HEK293 (cell line): ENCODE results near the gene PDIA6.

ENCODE experiments used
- CTCF ChIA-PET: fragments of 350-600 bp; formaldehyde crosslinking; extraction: SDS; loops from one replicate; lab custom pipeline; 2021; ENCODE audit warnings: antibody characterized with exemption; lab: Yijun Ruan, JAX
- POLR2A ChIA-PET: fragments of 300-600 bp; formaldehyde crosslinking; extraction: SDS; loops from one replicate; lab custom pipeline; 2020; ENCODE audit warnings: antibody characterized with exemption, inconsistent platforms; lab: Yijun Ruan, JAX
- H3K27ac ChIP-seq: fragments of 200-500 bp; sonication (Bioruptor generic); 2 replicates; pipeline ENCODE4 v1.5.1; 2014; ENCODE audit warnings: low read depth, low read length, control low read depth, inconsistent platforms; ENCODE audit errors: extremely low read depth
- H3K36me3 ChIP-seq, 2 experiments: fragments of 200-500 bp in 1 of 2; sonication (Bioruptor generic) in 1 of 2; 1 replicate in 1 of 2; 2 replicates in 1 of 2; pipeline ENCODE4 v1.5.1; 2014 to 2017; ENCODE audit warnings: inconsistent platforms in 2 of 2, low read length in 2 of 2; ENCODE audit not compliant: control insufficient read depth in 2 of 2, insufficient read depth in 1 of 2
- H3K4me1 ChIP-seq: fragments of 200-500 bp; sonication (Bioruptor generic); 2 replicates; pipeline ENCODE4 v1.5.1; 2014; ENCODE audit warnings: mild to moderate bottlenecking, low read length, inconsistent platforms; ENCODE audit not compliant: control insufficient read depth, insufficient read depth
- H3K4me3 ChIP-seq: 2 replicates; pipeline ENCODE4 v1.5.1; 2011; ENCODE audit warnings: low read depth, mild to moderate bottlenecking, control low read depth, low read length, moderate library complexity
- H3K9me3 ChIP-seq: fragments of 200-500 bp; sonication (Bioruptor generic); 2 replicates; pipeline ENCODE4 v1.5.1; 2014; ENCODE audit warnings: low read depth, low read length, inconsistent platforms; ENCODE audit not compliant: control insufficient read depth, insufficient read depth
- CTCF ChIP-seq: fragments of 450-650 bp; formaldehyde crosslinking; IDR thresholded peaks from 2 replicates; pipeline ENCODE4 v1.5.1; 2016; ENCODE audit warnings: missing biosample characterization, missing genetic modification characterization
- INSM2 ChIP-seq: fragments of 450-650 bp; formaldehyde crosslinking; IDR thresholded peaks from 2 replicates; pipeline ENCODE4 v1.5.1; 2016; ENCODE audit warnings: missing biosample characterization, missing genetic modification characterization
- RBAK ChIP-seq: fragments of 450-650 bp; formaldehyde crosslinking; IDR thresholded peaks from 2 replicates; pipeline ENCODE4 v1.5.1; 2016; ENCODE audit warnings: missing biosample characterization, missing genetic modification characterization
- REPIN1 ChIP-seq: fragments of 450-650 bp; formaldehyde crosslinking; IDR thresholded peaks from 2 replicates; pipeline ENCODE4 v1.5.1; 2017; ENCODE audit warnings: missing biosample characterization, missing genetic modification characterization, low read depth
- ZBTB17 ChIP-seq: fragments of 450-650 bp; formaldehyde crosslinking; IDR thresholded peaks from 2 replicates; pipeline ENCODE4 v1.5.1; 2016; ENCODE audit warnings: missing biosample characterization, missing genetic modification characterization
- ZBTB48 ChIP-seq: fragments of 450-650 bp; formaldehyde crosslinking; IDR thresholded peaks from 2 replicates; pipeline ENCODE4 v1.5.1; 2016; ENCODE audit warnings: missing biosample characterization, missing genetic modification characterization
- ZBTB7A ChIP-seq: fragments of 450-650 bp; formaldehyde crosslinking; IDR thresholded peaks from 2 replicates; pipeline ENCODE4 v1.5.1; 2016; ENCODE audit warnings: low read depth, missing biosample characterization, missing genetic modification characterization
- ZEB2 ChIP-seq: fragments of 450-650 bp; formaldehyde crosslinking; IDR thresholded peaks from 2 replicates; pipeline ENCODE4 v1.5.1; 2016; ENCODE audit warnings: missing biosample characterization, missing genetic modification characterization
- ZNF174 ChIP-seq: fragments of 450-650 bp; formaldehyde crosslinking; IDR thresholded peaks from 2 replicates; pipeline ENCODE4 v1.5.0; 2017; ENCODE audit warnings: missing biosample characterization, mild to moderate bottlenecking, missing genetic modification characterization
- ZNF184 ChIP-seq: fragments of 450-650 bp; IDR thresholded peaks from 2 replicates; pipeline ENCODE4 v1.5.1; 2018; ENCODE audit warnings: missing biosample characterization, mild to moderate bottlenecking, missing genetic modification characterization
- ZNF23 ChIP-seq: fragments of 450-650 bp; formaldehyde crosslinking; IDR thresholded peaks from 2 replicates; pipeline ENCODE4 v1.5.1; 2016; ENCODE audit warnings: missing biosample characterization, missing genetic modification characterization, borderline replicate concordance
- ZNF292 ChIP-seq: fragments of 450-650 bp; formaldehyde crosslinking; IDR thresholded peaks from 2 replicates; pipeline ENCODE4 v1.5.1; 2016; ENCODE audit warnings: low read depth, missing biosample characterization, missing genetic modification characterization, borderline replicate concordance
- ZNF335 ChIP-seq: fragments of 450-650 bp; formaldehyde crosslinking; conservative IDR thresholded peaks from 2 replicates; pipeline ENCODE4 v1.5.1; 2016; ENCODE audit warnings: missing biosample characterization, missing genetic modification characterization
- ZNF692 ChIP-seq: fragments of 450-650 bp; formaldehyde crosslinking; IDR thresholded peaks from 2 replicates; pipeline ENCODE4 v1.5.1; 2016; ENCODE audit warnings: missing biosample characterization, missing genetic modification characterization
- ZNF830 ChIP-seq: fragments of 450-650 bp; IDR thresholded peaks from 2 replicates; pipeline ENCODE4 v1.5.0; 2018; ENCODE audit warnings: missing biosample characterization, missing genetic modification characterization, low read depth, mild to moderate bottlenecking, moderate library complexity
- TF ChIP-seq, protein P1 (sequence below): fragments of 450-650 bp; formaldehyde crosslinking; IDR thresholded peaks from 2 replicates; pipeline ENCODE4 v1.5.1; 2016; ENCODE audit warnings: missing biosample characterization, missing genetic modification characterization, low read depth
- TF ChIP-seq, protein P2 (sequence below): fragments of 450-650 bp; formaldehyde crosslinking; IDR thresholded peaks from 2 replicates; pipeline ENCODE4 v1.5.1; 2016; ENCODE audit warnings: missing biosample characterization, missing genetic modification characterization

The PDIA6 gene

DNA sequence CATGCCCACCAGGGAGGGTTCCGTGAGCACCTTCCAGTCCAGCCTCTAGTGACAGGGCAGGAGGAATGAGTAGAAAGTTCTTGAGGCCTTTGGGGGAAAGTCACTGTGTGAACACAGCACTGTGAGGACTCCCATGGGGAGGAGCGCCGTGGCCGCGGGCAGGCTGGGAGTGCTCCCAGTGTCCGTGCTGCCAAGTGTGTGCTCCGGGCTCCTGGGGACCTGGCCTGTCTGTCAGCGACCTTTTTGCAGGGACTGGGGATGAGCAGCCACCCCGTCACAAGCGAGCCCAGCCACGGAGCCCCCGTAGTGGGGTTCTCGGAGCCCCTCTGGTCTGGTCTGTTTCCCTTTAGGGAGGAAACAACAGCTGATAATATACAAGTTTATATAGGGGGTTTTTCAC, 36.8 kb downstream of the PDIA6 start (continued):
- TF ChIP-seq ZNF692 (no peak), REPIN1 (tag by site-specific recombination) (no peak), ZBTB48 (no peak), ZNF184 (no peak), ZNF335 (tag by site-specific recombination) (no peak), ZEB2 (tag by site-specific recombination) (no peak), ZBTB7A (no peak), CTCF (tag by site-specific recombination) (no peak)
- TF ChIP-seq, protein P1, sequence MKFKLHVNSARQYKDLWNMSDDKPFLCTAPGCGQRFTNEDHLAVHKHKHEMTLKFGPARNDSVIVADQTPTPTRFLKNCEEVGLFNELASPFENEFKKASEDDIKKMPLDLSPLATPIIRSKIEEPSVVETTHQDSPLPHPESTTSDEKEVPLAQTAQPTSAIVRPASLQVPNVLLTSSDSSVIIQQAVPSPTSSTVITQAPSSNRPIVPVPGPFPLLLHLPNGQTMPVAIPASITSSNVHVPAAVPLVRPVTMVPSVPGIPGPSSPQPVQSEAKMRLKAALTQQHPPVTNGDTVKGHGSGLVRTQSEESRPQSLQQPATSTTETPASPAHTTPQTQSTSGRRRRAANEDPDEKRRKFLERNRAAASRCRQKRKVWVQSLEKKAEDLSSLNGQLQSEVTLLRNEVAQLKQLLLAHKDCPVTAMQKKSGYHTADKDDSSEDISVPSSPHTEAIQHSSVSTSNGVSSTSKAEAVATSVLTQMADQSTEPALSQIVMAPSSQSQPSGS (tag by site-specific recombination): no peak

GRCh38 chr2:10775021-10775780, 37.4 kb downstream of the PDIA6 start:
- no peaks in the 10 kb centered on the region for H3K4me1 ChIP-seq
- H3K9me3 ChIP-seq: no peaks in the 10 kb centered on the region
- ChIA-PET POLR2A (interaction anchor here (0.6 kb wide), 1 partner anchor 77 kb away, joined by 3 read pairs; no protein-coding TSS in a partner anchor), CTCF (interaction anchor here (0.5 to 0.6 kb wide), 3 partner anchors 31 to 456 kb away, joined by 3 to 6 read pairs (median 3); no protein-coding TSS in a partner anchor)
- no peak overlapping the region for H3K27ac ChIP-seq
- no peak overlapping the region for H3K4me3 ChIP-seq
- TF ChIP-seq ZBTB17 (tag by site-specific recombination) (no peak), INSM2 (tag by site-specific recombination) (no peak), RBAK (tag by site-specific recombination) (no peak), ZNF23 (tag by site-specific recombination) (no peak), ZNF830 (tag by site-specific recombination) (no peak), ZNF174 (tag by site-specific recombination) (no peak), ZNF292 (tag by site-specific recombination) (no peak)
- TF ChIP-seq, protein P2, sequence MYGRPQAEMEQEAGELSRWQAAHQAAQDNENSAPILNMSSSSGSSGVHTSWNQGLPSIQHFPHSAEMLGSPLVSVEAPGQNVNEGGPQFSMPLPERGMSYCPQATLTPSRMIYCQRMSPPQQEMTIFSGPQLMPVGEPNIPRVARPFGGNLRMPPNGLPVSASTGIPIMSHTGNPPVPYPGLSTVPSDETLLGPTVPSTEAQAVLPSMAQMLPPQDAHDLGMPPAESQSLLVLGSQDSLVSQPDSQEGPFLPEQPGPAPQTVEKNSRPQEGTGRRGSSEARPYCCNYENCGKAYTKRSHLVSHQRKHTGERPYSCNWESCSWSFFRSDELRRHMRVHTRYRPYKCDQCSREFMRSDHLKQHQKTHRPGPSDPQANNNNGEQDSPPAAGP (tag by site-specific recombination): no peak
- TF ChIP-seq, all 188 proteins: peak for 0
- peaks cover 3 to 23% of the 10 kb centered on the region in 2 experiments; a peak in 2 of 3 replicates for H3K36me3 ChIP-seq
